Endothelial cell of umbilical vein (primary cell): ENCODE results near the gene LDLRAD4. TPM values are rescaled to one million over a fixed set of nuclear protein-coding genes. Genes with fewer than 3 reads are reported as not detected.

Source experiments
- BruUV-seq: library from RNA; stranded (reverse); fragments of 400-500 nt; replicated peaks from 2 replicates; lab custom pipeline; 2021; lab: Mats Ljungman, UMichigan
- CTCF ChIA-PET: fragments of 300-600, 350-600 bp; sonication (Branson Sonifier 250); formaldehyde crosslinking; loops from one replicate; lab custom pipeline; 2021; ENCODE audit warnings: antibody characterized with exemption, inconsistent platforms; lab: Charles Lee
- POLR2A ChIA-PET: fragments of 300-600, 350-600 bp; sonication (Branson Sonifier 250); formaldehyde crosslinking; loops from one replicate; lab custom pipeline; 2021; ENCODE audit warnings: antibody characterized with exemption, inconsistent platforms; lab: Charles Lee
- DNase-seq: peaks from one replicate; pipeline ENCODE4 v3.0.0-alpha.2; 2011; ENCODE audit warnings: low read depth, low spot score
- FAIRE-seq: peaks from 2 replicates; lab custom pipeline; 2011; peaks lifted over from hg19 to GRCh38; lab: Jason Lieb, UNC
- H2AFZ ChIP-seq: 2 replicates; pipeline ENCODE4 v1.6.0; 2012; ENCODE audit warnings: low read depth, low read length, control low read depth, inconsistent platforms
- H3K27ac ChIP-seq: 2 replicates; pipeline ENCODE4 v1.5.1; 2011; ENCODE audit warnings: low read depth, mild to moderate bottlenecking, control low read depth, low read length, moderate library complexity; ENCODE audit not compliant: insufficient read depth
- H3K27me3 ChIP-seq, 2 experiments: 2 replicates each; pipeline versions ENCODE4 v1.6.0 to v1.6.1; 2011; ENCODE audit warnings: low read length in 2 of 2, mixed read lengths in 1 of 2; ENCODE audit not compliant: control insufficient read depth in 2 of 2, insufficient read depth in 2 of 2
- H3K36me3 ChIP-seq, 2 experiments: 2 replicates in 1 of 2; 3 replicates in 1 of 2; pipeline ENCODE4 v1.5.1; 2011; ENCODE audit warnings: low read length in 2 of 2, mild to moderate bottlenecking in 1 of 2, moderate library complexity in 1 of 2; ENCODE audit not compliant: control insufficient read depth in 2 of 2, insufficient read depth in 2 of 2; ENCODE audit errors: extremely low read depth in 1 of 2
- H3K4me1 ChIP-seq: 3 replicates; pipeline ENCODE4 v1.5.1; 2011; ENCODE audit warnings: mild to moderate bottlenecking, low read length; ENCODE audit not compliant: control insufficient read depth, insufficient read depth; ENCODE audit errors: extremely low read depth
- H3K4me2 ChIP-seq: 2 replicates; pipeline ENCODE4 v1.6.1; 2011; ENCODE audit warnings: low read length, control low read depth, mixed read lengths; ENCODE audit not compliant: insufficient read depth
- H3K4me3 ChIP-seq, 3 experiments: fragments of 200-600 bp in 1 of 3; sonication (generic), shearing (Covaris generic) in 1 of 3; replicated peaks in 1 of 3; 2 replicates each; pipeline ENCODE4 v1.5.1; 2011 to 2016; ENCODE audit warnings: control low read depth in 3 of 3, low read length in 3 of 3, mild to moderate bottlenecking in 2 of 3, inconsistent platforms in 1 of 3, low read depth in 1 of 3, moderate library complexity in 1 of 3; ENCODE audit not compliant: insufficient read depth in 1 of 3
- H3K79me2 ChIP-seq: 2 replicates; pipeline ENCODE4 v1.6.0; 2012; ENCODE audit warnings: low read length, inconsistent platforms; ENCODE audit not compliant: control insufficient read depth, insufficient read depth
- H3K9ac ChIP-seq: replicated peaks from 2 replicates; pipeline ENCODE3; 2011; ENCODE audit warnings: low read length, control low read depth; ENCODE audit not compliant: insufficient read depth; ENCODE audit errors: extremely low read depth
- H3K9me1 ChIP-seq: replicated peaks from 3 replicates; pipeline ENCODE4 v1.6.0; 2011; ENCODE audit warnings: mild to moderate bottlenecking, low read length; ENCODE audit not compliant: control insufficient read depth, insufficient read depth; ENCODE audit errors: extremely low read depth
- H3K9me3 ChIP-seq: replicated peaks from 2 replicates; pipeline ENCODE4 v1.5.1; 2012; ENCODE audit warnings: low read length, inconsistent platforms; ENCODE audit not compliant: control insufficient read depth, insufficient read depth
- H4K20me1 ChIP-seq: replicated peaks from 2 replicates; pipeline ENCODE3; 2011; ENCODE audit warnings: mild to moderate bottlenecking, low read length; ENCODE audit not compliant: control insufficient read depth, insufficient read depth; ENCODE audit errors: extremely low read depth
- EZH2 ChIP-seq: IDR thresholded peaks from 2 replicates; pipeline ENCODE4 v1.6.1; 2012; ENCODE audit warnings: borderline replicate concordance, low read depth, mild to moderate bottlenecking, moderate library complexity, low read length, inconsistent platforms; ENCODE audit not compliant: severe bottlenecking
- FOS ChIP-seq: IDR thresholded peaks from 2 replicates; pipeline ENCODE4 v1.6.1; 2011; ENCODE audit warnings: mild to moderate bottlenecking, low read length, moderate library complexity, borderline replicate concordance; ENCODE audit not compliant: insufficient read depth
- GATA2 ChIP-seq: IDR thresholded peaks from 2 replicates; pipeline ENCODE4 v1.7.0; 2011; ENCODE audit warnings: low read depth, mild to moderate bottlenecking, moderate library complexity, mixed read lengths, low read length; ENCODE audit not compliant: insufficient read length, insufficient read depth
- JUN ChIP-seq: IDR thresholded peaks from 2 replicates; pipeline ENCODE4 v1.6.1; 2011; ENCODE audit warnings: borderline replicate concordance, low read depth; ENCODE audit not compliant: insufficient read length, insufficient read depth
- MYC ChIP-seq: IDR thresholded peaks from one replicate; pipeline ENCODE4 v1.6.1; 2011; ENCODE audit warnings: mild to moderate bottlenecking, low read depth, low read length
- POLR2A ChIP-seq: IDR thresholded peaks from 2 replicates; pipeline ENCODE4 v1.6.1; 2012; ENCODE audit warnings: low read depth, mild to moderate bottlenecking, control low read depth, low read length
- POLR2AphosphoS5 ChIP-seq: IDR thresholded peaks from 2 replicates; pipeline ENCODE4 v1.6.1; 2012; ENCODE audit warnings: low read depth, mild to moderate bottlenecking, control low read depth, low read length, moderate library complexity; ENCODE audit not compliant: insufficient read depth
- dilution Hi-C: fragments of 300-500 bp; cut with MboI; formaldehyde crosslinking; loops from one replicate; pipeline ENCODE4 v1.15.0; 2019; ENCODE audit warnings: low sequenced_read_pairs; ENCODE audit not compliant: extremely low pct_ligation_motif_present
- intact Hi-C: fragments of 100-400 bp; cut with micrococcal nuclease; formaldehyde crosslinking; loops from one replicate; pipeline ENCODE4 v1.10.0; 2022
- polyA plus RNA-seq, 4 experiments: library from polyadenylated mRNA; depleted of rRNA in 3 of 4; stranded (reverse) in 3 of 4; unstranded in 1 of 4; fragments of >200 nt; gene quantifications; 2 replicates each; pipeline versions ENCODE4 v1.2.1 to v1.2.3, GENCODE V29; 2011 to 2012; ENCODE audit warnings: missing spikeins in 1 of 4
- total RNA-seq: library from RNA; stranded (reverse); gene quantifications from 2 replicates; pipeline ENCODE4 v1.2.3, GENCODE V29; 2021
- TF ChIP-seq, protein P1 (sequence below), 2 donors: IDR thresholded peaks; 1 replicate in 1 of 2; 2 replicates in 1 of 2; pipeline ENCODE4 v1.5.1; 2011; ENCODE audit warnings: low read length in 2 of 2, mild to moderate bottlenecking in 2 of 2, moderate library complexity in 2 of 2, control low read depth in 1 of 2, inconsistent platforms in 1 of 2, low read depth in 1 of 2; ENCODE audit not compliant: insufficient read depth in 1 of 2; ENCODE audit errors: extremely low read depth in 1 of 2
- TF ChIP-seq, protein P2 (sequence below): IDR thresholded peaks from 2 replicates; pipeline ENCODE4 v1.6.1; 2011; ENCODE audit not compliant: insufficient read depth, insufficient read length

LDLRAD4 gene
- total and polyA plus RNA-seq, 2 donors (not counting 3 experiments of a cell fraction or from before 2014, with no cell fraction given) = 5.2 to 6.5 TPM

DNA sequence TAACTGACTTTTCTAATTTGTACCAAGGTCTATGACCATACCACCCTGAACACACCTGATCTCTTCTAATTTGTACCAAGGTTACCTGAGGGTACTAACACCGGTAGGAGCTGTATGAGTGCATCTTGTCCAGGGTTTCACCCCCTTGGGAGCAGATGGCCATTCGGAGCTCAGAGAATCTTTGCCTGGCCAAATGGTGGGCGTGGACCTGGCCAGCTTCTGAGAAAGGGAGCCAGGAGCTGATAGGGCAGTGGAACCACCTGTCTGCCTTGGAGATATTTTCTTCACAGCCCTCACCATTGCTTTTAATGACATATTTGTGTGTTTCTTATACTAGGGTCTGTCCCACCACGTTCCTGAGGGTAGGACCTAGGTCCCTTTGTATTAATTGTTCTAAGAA lies 188.9 kb downstream of the LDLRAD4 start:
- H3K9ac ChIP-seq = no peak overlapping the region
- no peaks in the 10 kb centered on the region for H4K20me1 ChIP-seq
- DNase-seq (no peak), FAIRE-seq (no peak)
- H3K9me3 ChIP-seq = no peaks in the 10 kb centered on the region
- BruUV-seq = no TSS peak
- H2AFZ ChIP-seq = no peak overlapping the region
- H3K9me1 ChIP-seq = no peaks in the 10 kb centered on the region
- H3K4me3 ChIP-seq = no peak overlapping the region
- no peaks in the 10 kb centered on the region for H3K27me3 ChIP-seq
- H3K4me2 ChIP-seq = no peak overlapping the region
- ChIA-PET POLR2A (no interaction called here), CTCF (interaction anchor here (2.2 kb wide), 1 partner anchor 9 kb away, joined by 5 read pairs; no protein-coding TSS in a partner anchor)
- TF ChIP-seq, protein P1, sequence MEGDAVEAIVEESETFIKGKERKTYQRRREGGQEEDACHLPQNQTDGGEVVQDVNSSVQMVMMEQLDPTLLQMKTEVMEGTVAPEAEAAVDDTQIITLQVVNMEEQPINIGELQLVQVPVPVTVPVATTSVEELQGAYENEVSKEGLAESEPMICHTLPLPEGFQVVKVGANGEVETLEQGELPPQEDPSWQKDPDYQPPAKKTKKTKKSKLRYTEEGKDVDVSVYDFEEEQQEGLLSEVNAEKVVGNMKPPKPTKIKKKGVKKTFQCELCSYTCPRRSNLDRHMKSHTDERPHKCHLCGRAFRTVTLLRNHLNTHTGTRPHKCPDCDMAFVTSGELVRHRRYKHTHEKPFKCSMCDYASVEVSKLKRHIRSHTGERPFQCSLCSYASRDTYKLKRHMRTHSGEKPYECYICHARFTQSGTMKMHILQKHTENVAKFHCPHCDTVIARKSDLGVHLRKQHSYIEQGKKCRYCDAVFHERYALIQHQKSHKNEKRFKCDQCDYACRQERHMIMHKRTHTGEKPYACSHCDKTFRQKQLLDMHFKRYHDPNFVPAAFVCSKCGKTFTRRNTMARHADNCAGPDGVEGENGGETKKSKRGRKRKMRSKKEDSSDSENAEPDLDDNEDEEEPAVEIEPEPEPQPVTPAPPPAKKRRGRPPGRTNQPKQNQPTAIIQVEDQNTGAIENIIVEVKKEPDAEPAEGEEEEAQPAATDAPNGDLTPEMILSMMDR (IDR thresholded peaks at IDR 0.05; ENCODE audit: extremely low read depth in 1 of 2, insufficient read depth in 1 of 2, low read depth in 1 of 2, low read length in 2 of 2) = no peak
- TF ChIP-seq POLR2AphosphoS5 (no peak), EZH2 (no peak), GATA2 (no peak), POLR2A (no peak), MYC (no peak), JUN (no peak), FOS (no peak)
- TF ChIP-seq, protein P2, sequence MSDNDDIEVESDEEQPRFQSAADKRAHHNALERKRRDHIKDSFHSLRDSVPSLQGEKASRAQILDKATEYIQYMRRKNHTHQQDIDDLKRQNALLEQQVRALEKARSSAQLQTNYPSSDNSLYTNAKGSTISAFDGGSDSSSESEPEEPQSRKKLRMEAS = no peak
- no peaks in the 10 kb centered on the region for H3K4me1 ChIP-seq
- intact Hi-C loops = no loop called here
- dilution Hi-C loops = no loop called here
- no peaks in the 10 kb centered on the region for H3K79me2 ChIP-seq
- H3K36me3 ChIP-seq = no peaks in the 10 kb centered on the region
- H3K27ac ChIP-seq = no peak overlapping the region
